ENCODE results near the gene LIPG. TPM values are rescaled to one million over a fixed set of nuclear protein-coding genes. Genes with fewer than 3 reads are reported as not detected.

LIPG gene
- total RNA-seq, 1 experiment from 2014 or later = 6.1 TPM

DNA sequence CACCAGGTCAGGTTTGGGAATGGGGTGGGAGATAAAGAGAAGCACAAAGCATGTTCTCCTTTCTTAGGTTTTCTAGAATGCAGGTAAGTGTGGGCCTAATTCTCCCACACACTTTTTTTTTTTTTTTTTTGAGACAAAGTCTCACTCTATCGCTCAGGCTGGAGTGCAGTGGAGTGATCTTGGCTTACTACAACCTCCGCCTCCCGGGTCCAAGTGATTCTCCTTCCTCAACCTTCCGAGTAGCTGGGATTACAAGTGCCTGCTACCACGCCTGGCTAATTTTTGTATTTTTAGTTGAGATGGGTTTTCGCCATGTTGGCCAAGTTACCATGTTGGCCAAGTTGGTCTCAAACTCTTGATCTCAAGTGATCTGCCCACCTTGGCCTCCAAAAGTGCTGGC, 26.3 kb downstream of the LIPG start:
- Histone ChIP-seq H3K4ac (ENCODE audit: low read depth, low read length) (no peak overlapping the region), H3K27ac (ENCODE audit: insufficient read length, low read depth, low read length) (no peak overlapping the region), H3K23ac (ENCODE audit: insufficient read length, low read depth, low read length) (no peak overlapping the region), H4K20me1 (ENCODE audit: control insufficient read depth, insufficient read depth, insufficient read length) (no peaks in the 10 kb centered on the region), H3K14ac (ENCODE audit: insufficient read depth, low read length) (no peak overlapping the region), H4K91ac (ENCODE audit: insufficient read length, low read depth, low read length) (no peak overlapping the region), H2BK15ac (ENCODE audit: low read depth, low read length) (no peak overlapping the region), H3T11ph (ENCODE audit: low read length) (no peak overlapping the region), H3K4me2 (ENCODE audit: insufficient read depth, insufficient read length, low read length) (no peak overlapping the region), H3K9ac (ENCODE audit: extremely low read depth, insufficient read length, low read length) (no peak overlapping the region), H2BK5ac (ENCODE audit: insufficient read length, low read length) (no peak overlapping the region), H4K5ac (ENCODE audit: insufficient read length, low read depth, low read length) (no peak overlapping the region), H3K9me3 (ENCODE audit: control insufficient read depth, low read depth, low read length) (no peaks in the 10 kb centered on the region), H3K4me1 (ENCODE audit: insufficient read depth, low read length) (peaks cover 7% of the 10 kb centered on the region), H2BK20ac (ENCODE audit: low read depth, low read length, poor library complexity, severe bottlenecking) (no peak overlapping the region), H3K18ac (ENCODE audit: insufficient read length, low read depth, low read length) (no peak overlapping the region), H2BK120ac (ENCODE audit: low read depth, low read length, poor library complexity, severe bottlenecking) (no peak overlapping the region), H3K23me2 (ENCODE audit: insufficient read length, low read depth, low read length, poor library complexity, severe bottlenecking) (no peaks in the 10 kb centered on the region), H3K79me2 (ENCODE audit: insufficient read depth, low read length) (no peaks in the 10 kb centered on the region), H3K56ac (ENCODE audit: insufficient read length, low read depth, low read length) (no peak overlapping the region), H3K27me3 (ENCODE audit: insufficient read depth, low read length) (no peaks in the 10 kb centered on the region), H4K8ac (replicated peaks; ENCODE audit: insufficient read length, low read depth, low read length) (no peak overlapping the region), H3K79me1 (ENCODE audit: insufficient read depth, low read depth, low read length, poor library complexity, severe bottlenecking) (no peaks in the 10 kb centered on the region), H2BK12ac (ENCODE audit: insufficient read length, low read depth, low read length) (no peak overlapping the region), H2AK5ac (ENCODE audit: insufficient read length, low read length) (no peak overlapping the region), H2AFZ (ENCODE audit: low read length) (no peak overlapping the region)
- Mint-ChIP-seq H3K4me3 (no peak overlapping the region), H3K27ac (no peak overlapping the region), H3K4me1 (peaks cover 8 to 10% of the 10 kb centered on the region in 2 experiments), H3K9me3 (no peaks in the 10 kb centered on the region), H3K27me3 (ENCODE audit: low read depth) (no peaks in the 10 kb centered on the region), H3K36me3 (ENCODE audit: insufficient read depth in 1 of 3, low read depth in 3 of 3) (peaks cover 7 to 8% (median 7%) of the 10 kb centered on the region in 3 experiments; a peak in 6 of 7 replicates)
- no CpG with 5 or more reads among the region's 6 CpGs for WGBS (ENCODE audit: extremely low coverage, insufficient read length, low lambda C conversion rate)
- TF ChIP-seq, protein P1, sequence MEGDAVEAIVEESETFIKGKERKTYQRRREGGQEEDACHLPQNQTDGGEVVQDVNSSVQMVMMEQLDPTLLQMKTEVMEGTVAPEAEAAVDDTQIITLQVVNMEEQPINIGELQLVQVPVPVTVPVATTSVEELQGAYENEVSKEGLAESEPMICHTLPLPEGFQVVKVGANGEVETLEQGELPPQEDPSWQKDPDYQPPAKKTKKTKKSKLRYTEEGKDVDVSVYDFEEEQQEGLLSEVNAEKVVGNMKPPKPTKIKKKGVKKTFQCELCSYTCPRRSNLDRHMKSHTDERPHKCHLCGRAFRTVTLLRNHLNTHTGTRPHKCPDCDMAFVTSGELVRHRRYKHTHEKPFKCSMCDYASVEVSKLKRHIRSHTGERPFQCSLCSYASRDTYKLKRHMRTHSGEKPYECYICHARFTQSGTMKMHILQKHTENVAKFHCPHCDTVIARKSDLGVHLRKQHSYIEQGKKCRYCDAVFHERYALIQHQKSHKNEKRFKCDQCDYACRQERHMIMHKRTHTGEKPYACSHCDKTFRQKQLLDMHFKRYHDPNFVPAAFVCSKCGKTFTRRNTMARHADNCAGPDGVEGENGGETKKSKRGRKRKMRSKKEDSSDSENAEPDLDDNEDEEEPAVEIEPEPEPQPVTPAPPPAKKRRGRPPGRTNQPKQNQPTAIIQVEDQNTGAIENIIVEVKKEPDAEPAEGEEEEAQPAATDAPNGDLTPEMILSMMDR (conservative IDR thresholded peaks at IDR 0.05) = no peak
- DNase-seq = no peak
